Fibroblast of pulmonary artery (primary cell): ENCODE results near the gene MEX3A.

ENCODE experiments used
- DNase-seq: peaks from one replicate; pipeline ENCODE4 v3.0.0-alpha.2; 2010; ENCODE audit warnings: low read depth
- H3K4me3 ChIP-seq: replicated peaks from 2 replicates; pipeline ENCODE4 v1.5.1; 2011; ENCODE audit warnings: low read depth, mild to moderate bottlenecking, control low read depth, low read length, moderate library complexity
- TF ChIP-seq, protein P1 (sequence below): IDR thresholded peaks from 2 replicates; pipeline ENCODE4 v1.5.1; 2011; ENCODE audit warnings: mild to moderate bottlenecking, control low read depth, low read length, inconsistent platforms; ENCODE audit errors: missing control alignments

The MEX3A gene

DNA sequence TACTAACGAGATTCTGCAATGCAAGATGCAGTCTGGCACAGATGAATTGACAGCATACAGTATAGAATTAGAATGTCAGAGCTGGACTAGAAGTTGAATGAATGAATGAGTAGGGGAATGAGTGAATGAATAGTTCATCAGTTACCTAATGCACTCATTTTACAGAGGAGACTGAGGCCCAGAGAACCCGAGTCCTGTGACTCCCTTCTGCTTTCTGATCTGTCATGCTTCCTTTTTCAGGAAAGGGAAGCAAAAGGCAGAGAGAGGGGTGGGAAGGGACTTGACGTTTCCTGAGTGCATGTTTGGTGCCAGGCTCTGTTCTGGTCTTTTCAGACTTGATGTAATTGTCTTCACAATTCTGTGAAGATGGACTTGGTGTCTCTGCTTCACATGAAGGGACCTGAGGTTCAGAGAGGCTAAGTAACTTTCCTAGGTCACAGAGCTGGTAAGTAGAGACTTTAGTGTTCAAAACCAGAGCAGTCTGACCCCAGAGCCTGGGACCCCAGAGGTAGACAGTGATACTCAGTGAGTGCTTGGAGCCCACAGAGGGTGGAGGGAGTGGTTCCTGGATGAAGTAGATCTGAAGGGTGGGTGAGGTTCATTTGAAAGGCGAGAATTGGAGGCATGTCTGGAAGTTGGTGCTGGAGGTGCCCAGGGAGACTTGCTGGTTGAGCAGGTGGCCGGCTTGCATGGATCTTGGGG lies 8.0 kb upstream of the MEX3A start:
- no peak overlapping the region for H3K4me3 ChIP-seq

DNA sequence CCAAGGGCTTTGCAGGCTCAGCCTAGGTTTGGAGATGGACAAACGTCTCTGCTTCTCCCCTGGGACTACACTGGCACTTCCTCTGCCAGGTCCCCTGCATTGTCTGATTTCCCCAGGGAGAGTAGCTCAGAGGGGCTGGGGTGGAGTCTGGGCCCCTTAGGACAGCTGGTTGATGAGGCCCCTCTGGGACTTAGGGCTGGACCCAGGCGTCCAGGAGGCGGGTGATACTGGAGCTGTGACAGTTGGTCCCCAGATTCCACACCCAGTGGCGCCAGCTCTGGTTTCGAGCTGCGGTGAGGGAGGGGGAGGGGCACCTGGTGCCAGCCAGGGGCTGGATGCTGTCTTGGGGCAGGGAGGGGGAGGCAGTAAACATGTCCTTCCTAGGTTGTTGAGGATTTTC lies 7.4 kb upstream of the MEX3A start:
- TF ChIP-seq, protein P1, sequence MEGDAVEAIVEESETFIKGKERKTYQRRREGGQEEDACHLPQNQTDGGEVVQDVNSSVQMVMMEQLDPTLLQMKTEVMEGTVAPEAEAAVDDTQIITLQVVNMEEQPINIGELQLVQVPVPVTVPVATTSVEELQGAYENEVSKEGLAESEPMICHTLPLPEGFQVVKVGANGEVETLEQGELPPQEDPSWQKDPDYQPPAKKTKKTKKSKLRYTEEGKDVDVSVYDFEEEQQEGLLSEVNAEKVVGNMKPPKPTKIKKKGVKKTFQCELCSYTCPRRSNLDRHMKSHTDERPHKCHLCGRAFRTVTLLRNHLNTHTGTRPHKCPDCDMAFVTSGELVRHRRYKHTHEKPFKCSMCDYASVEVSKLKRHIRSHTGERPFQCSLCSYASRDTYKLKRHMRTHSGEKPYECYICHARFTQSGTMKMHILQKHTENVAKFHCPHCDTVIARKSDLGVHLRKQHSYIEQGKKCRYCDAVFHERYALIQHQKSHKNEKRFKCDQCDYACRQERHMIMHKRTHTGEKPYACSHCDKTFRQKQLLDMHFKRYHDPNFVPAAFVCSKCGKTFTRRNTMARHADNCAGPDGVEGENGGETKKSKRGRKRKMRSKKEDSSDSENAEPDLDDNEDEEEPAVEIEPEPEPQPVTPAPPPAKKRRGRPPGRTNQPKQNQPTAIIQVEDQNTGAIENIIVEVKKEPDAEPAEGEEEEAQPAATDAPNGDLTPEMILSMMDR = no peak
- DNase-seq = no peak
- H3K4me3 ChIP-seq = no peak overlapping the region

More for the DNA sequence above, 8.0 kb upstream of the MEX3A start:
- DNase-seq = no peak
- TF ChIP-seq, protein P1 = no peak

DNA sequence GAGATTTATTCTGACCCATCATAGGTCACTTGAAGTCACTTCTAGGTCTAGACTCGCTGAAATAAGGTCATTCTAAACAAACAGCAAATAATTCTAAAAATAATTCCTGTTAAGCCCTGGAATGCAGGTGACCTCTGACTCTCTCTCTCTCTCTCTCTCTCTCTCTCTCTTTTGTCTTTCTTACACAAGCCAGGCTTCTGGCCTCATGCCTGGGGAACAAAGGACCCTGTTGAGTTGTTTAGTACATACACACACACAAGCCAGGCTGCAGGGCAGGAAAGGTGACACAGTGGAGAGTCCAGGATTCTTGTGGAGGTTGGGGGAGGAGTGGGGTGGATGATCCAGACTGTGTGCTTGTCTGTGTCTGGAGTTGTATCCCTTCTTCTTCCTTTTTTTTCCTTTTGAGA lies 4.0 kb upstream of the MEX3A start:
- TF ChIP-seq, protein P1 = no peak
- DNase-seq = peak; percentile 90
- no peak overlapping the region for H3K4me3 ChIP-seq

DNA sequence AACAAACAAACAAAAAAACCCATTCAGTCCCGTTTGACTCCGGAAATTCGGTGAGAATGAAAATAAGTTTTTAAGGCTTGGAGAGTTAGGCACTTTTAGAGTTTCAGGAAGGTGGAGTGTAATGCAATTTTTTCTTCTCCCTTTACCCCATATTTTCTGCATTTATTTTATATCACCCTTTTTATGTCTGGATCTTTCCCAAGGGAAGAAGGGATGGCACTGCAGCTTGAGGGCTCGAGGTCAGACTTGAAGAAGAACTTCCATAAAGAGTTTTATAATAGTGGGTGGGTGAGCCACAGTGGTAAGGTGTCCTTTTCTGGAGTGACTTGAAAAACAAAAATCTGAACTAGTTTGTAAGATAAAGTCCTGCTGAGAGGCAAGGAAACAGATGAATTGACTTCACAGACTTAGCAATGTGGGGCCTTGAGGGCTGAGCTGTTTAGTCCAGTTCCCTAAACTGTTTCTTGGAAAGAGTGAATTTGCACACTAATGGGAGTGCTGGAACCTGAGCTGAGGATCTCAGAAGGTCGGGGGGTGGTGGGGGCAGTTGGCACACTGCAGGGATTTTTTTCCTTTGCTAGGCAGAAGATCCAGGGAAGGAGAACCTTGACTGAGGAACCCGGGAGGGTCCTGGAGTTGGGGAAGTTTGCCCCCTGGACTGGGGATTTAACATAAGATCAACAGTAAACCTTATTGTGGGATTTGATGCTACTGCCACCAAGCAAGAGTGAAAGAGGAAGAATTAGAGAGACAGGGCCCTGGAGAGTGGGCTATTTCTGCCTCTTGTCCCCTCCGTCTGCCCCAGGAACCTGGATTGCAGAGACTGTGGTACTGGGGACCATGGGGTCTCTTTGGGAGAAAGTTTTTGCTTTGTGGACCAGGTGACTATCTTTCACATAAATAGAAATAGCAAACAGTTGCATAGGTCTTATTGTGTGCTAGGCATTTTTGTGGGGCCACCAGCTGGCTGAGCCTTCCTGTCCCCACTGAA lies 1.8 kb upstream of the MEX3A start:
- TF ChIP-seq, protein P1 = no peak
- no peak for DNase-seq
- H3K4me3 ChIP-seq = peak overlapping the region; percentile 87

DNA sequence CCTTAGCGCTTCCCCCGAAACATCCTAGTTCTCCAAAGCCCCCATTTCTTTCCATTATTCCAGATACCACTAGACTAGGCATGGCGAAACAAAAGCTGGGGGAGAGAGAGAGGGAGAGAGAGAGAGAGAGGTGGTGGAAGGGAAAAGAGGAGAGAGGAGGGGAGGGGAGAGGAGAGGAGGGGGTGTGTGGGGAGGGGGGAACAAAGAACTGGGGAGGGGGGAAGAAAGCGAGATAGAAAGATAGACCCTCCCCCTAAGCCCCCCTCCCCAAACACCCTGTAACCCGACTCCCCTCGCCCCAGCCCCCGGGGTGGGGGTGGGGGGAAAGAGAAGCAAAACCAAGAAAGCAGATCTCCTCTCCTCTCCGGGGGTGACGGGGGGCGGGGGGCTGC lies 352 bp downstream of the MEX3A start:
- H3K4me3 ChIP-seq = peak overlapping the region; percentile 87
- TF ChIP-seq, protein P1 = no peak
- DNase-seq = peak; percentile 16

DNA sequence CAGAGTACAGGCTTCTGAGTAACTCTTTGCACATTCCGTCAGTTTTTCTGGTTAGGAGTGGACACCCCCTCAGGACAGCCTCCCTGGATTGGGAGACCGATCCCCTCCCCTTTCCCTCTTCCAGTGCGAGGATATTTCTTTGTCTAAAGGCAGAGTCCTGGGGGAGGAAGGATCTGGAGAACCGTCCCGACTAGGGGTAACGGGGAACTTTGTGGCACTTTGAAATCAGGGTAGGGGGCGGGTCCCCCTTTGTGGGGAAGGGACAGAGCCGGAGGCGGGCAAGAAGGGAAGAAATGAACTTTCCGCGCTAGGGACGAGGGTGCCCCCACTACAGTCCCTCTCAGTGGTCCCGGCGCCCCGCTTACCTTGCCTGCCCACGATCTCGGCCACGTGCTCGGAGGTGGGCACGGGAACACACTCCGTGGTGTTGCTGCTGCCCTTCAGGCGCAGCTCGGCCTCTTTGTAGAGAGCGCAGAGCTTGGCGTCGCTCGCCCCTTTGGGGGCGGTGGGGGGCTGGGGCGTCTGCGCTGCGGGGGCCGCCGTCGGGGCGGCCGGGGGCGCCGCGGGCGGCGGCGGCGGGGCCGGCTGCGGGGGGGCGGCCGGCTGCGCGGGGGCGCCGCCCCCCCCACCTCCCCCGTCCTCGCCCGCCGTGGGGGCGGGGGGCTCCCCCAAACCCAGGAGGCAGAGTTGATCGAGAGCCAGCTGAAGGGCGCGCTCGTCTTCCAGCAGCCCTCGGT lies 917 bp downstream of the MEX3A start:
- H3K4me3 ChIP-seq = peak overlapping the region; percentile 87
- DNase-seq = peak; percentile 16
- TF ChIP-seq, protein P1 = no peak
